HepG2 (cell line): ENCODE measurements around the gene NKIRAS1. TPM values are rescaled to one million over a fixed set of nuclear protein-coding genes. Genes with fewer than 3 reads are reported as not detected.
A peak's percentile ranks its signal among the peaks of the same experiment; 100 is the strongest.

Source experiments
- ATAC-seq: fragments of 200-7000 bp; cut with Tn5 transposase; 3 replicates; pipeline ENCODE4 v1.9.1; 2020; ENCODE audit warnings: mild to moderate bottlenecking, moderate library complexity
- BruUV-seq: library from RNA; stranded (reverse); fragments of 400-500 nt; replicated peaks from 2 replicates; lab custom pipeline; 2021; lab: Mats Ljungman, UMichigan
- CTCF ChIA-PET: fragments of 300-600 bp; formaldehyde crosslinking; extraction: SDS; loops from one replicate; lab custom pipeline; 2021; ENCODE audit warnings: low total read pairs, inconsistent platforms, low intra/inter-chr PET ratio; lab: Yijun Ruan, JAX
- POLR2A ChIA-PET: fragments of 350-600 bp; sonication (Branson Sonifier 250); formaldehyde crosslinking; loops from one replicate; lab custom pipeline; 2020; ENCODE audit warnings: antibody characterized with exemption, inconsistent platforms; lab: Yijun Ruan, JAX
- DNase-seq: peaks from one replicate; pipeline ENCODE4 v3.0.0-alpha.2; 2015; ENCODE audit warnings: low spot score
- FAIRE-seq: peaks from 3 replicates; lab custom pipeline; 2011; peaks lifted over from hg19 to GRCh38; lab: Jason Lieb, UNC
- H2AFZ ChIP-seq: one replicate; pipeline ENCODE4 v1.6.1; 2011; ENCODE audit warnings: low read length, inconsistent platforms
- H3K27ac ChIP-seq: fragments of 300-600 bp; 3 replicates; pipeline ENCODE4 v1.8.0; 2011; ENCODE audit warnings: mixed run types, mild to moderate bottlenecking, mixed read lengths, low read length, inconsistent platforms; ENCODE audit not compliant: insufficient read depth; ENCODE audit errors: extremely low read length
- H3K27me3 ChIP-seq, 2 experiments: fragments of 200-600 bp in 1 of 2; 2 replicates in 1 of 2; 3 replicates in 1 of 2; pipeline versions ENCODE4 v1.6.0 to v1.8.0; 2011; ENCODE audit warnings: low read length in 2 of 2, mild to moderate bottlenecking in 2 of 2, moderate library complexity in 2 of 2, inconsistent platforms in 1 of 2; ENCODE audit not compliant: insufficient read depth in 2 of 2, control insufficient read depth in 1 of 2
- H3K36me3 ChIP-seq, 2 experiments: fragments of 200-600 bp in 1 of 2; replicated peaks in 1 of 2; 2 replicates in 1 of 2; 3 replicates in 1 of 2; pipeline versions ENCODE4 v1.5.1 to v1.8.0; 2011; ENCODE audit warnings: low read length in 2 of 2, inconsistent platforms in 1 of 2; ENCODE audit not compliant: insufficient read depth in 2 of 2, control insufficient read depth in 1 of 2
- H3K4me1 ChIP-seq: 2 replicates; pipeline ENCODE4 v1.5.1; 2012; ENCODE audit warnings: low read length, inconsistent platforms; ENCODE audit not compliant: insufficient read depth
- H3K4me2 ChIP-seq: 2 replicates; pipeline ENCODE4 v1.6.0; 2011; ENCODE audit warnings: low read depth, low read length, inconsistent platforms
- H3K4me3 ChIP-seq, 3 experiments: fragments of 200-600 bp in 1 of 3; sonication (generic), shearing (Covaris generic) in 1 of 3; replicated peaks in 1 of 3; 2 replicates each; pipeline ENCODE4 v1.5.1; 2011 to 2016; ENCODE audit warnings: low read length in 3 of 3, inconsistent platforms in 2 of 3, low read depth in 2 of 3, mild to moderate bottlenecking in 2 of 3, control low read depth in 1 of 3, mixed read lengths in 1 of 3; ENCODE audit not compliant: insufficient read depth in 1 of 3
- H3K79me2 ChIP-seq: one replicate; pipeline ENCODE4 v1.6.1; 2011; ENCODE audit warnings: low read length, inconsistent platforms; ENCODE audit not compliant: insufficient read depth
- H3K9ac ChIP-seq: 2 replicates; pipeline ENCODE4 v1.6.0; 2011; ENCODE audit warnings: mild to moderate bottlenecking, low read depth, low read length, inconsistent platforms; ENCODE audit not compliant: insufficient read depth
- H3K9me3 ChIP-seq: 2 replicates; pipeline ENCODE4 v1.5.1; 2012; ENCODE audit warnings: mild to moderate bottlenecking, low read length
- H4K20me1 ChIP-seq: 2 replicates; pipeline ENCODE4 v1.6.0; 2011; ENCODE audit warnings: inconsistent platforms, mild to moderate bottlenecking, low read length, moderate library complexity; ENCODE audit not compliant: insufficient read depth
- AGO2 ChIP-seq: fragments of 200-400 bp; formaldehyde crosslinking; optimal IDR thresholded peaks from 2 replicates; pipeline ENCODE3; 2017; ENCODE audit warnings: mild to moderate bottlenecking, low read depth, low read length, moderate library complexity
- BATF2 ChIP-seq: sonication (generic); formaldehyde crosslinking; IDR thresholded peaks from 2 replicates; pipeline ENCODE4 v1.8.0; 2022; ENCODE audit warnings: mild to moderate bottlenecking, missing genetic modification reagents, moderate library complexity
- ESRRA ChIP-seq: sonication (generic); formaldehyde crosslinking; IDR thresholded peaks from 2 replicates; pipeline ENCODE4 v1.5.1; 2020; ENCODE audit warnings: mild to moderate bottlenecking, low read depth, missing genetic modification reagents
- FOSL1 ChIP-seq: sonication (generic); formaldehyde crosslinking; IDR thresholded peaks from 2 replicates; pipeline ENCODE4 v1.9.0; 2021; ENCODE audit warnings: missing genetic modification reagents, borderline replicate concordance
- HNF4G ChIP-seq, 2 experiments: sonication (generic) in 1 of 2; formaldehyde crosslinking in 1 of 2; IDR thresholded peaks; 2 replicates each; pipeline versions ENCODE4 v1.4.0 to v1.6.1; 2011 to 2020; ENCODE audit warnings: borderline replicate concordance in 2 of 2, low read depth in 2 of 2, mild to moderate bottlenecking in 2 of 2, low read length in 1 of 2, missing genetic modification reagents in 1 of 2, moderate library complexity in 1 of 2
- IKZF1 ChIP-seq: fragments of 450-650 bp; IDR thresholded peaks from 2 replicates; pipeline ENCODE4 v1.7.1; 2016
- JDP2 ChIP-seq: sonication (generic); formaldehyde crosslinking; IDR thresholded peaks from 2 replicates; pipeline ENCODE4 v1.8.1; 2022; ENCODE audit warnings: missing genetic modification reagents, borderline replicate concordance
- MBD4 ChIP-seq: IDR thresholded peaks from 2 replicates; pipeline ENCODE4 v1.6.1; 2012; ENCODE audit warnings: low read length, inconsistent platforms, borderline replicate concordance
- NONO ChIP-seq, 2 experiments: fragments of 450-650 bp in 1 of 2; sonication (generic) in 1 of 2; formaldehyde crosslinking in 1 of 2; IDR thresholded peaks in 1 of 2; conservative IDR thresholded peaks in 1 of 2; 2 replicates each; pipeline versions ENCODE4 v1.6.1 to v1.8.0; 2017 to 2022; ENCODE audit warnings: mild to moderate bottlenecking in 1 of 2, missing genetic modification reagents in 1 of 2, moderate library complexity in 1 of 2
- PAF1 ChIP-seq: IDR thresholded peaks from 2 replicates; pipeline ENCODE4 v1.6.1; 2016; ENCODE audit warnings: missing genetic modification reagents, missing compliant biosample characterization
- PREB ChIP-seq: sonication (generic); formaldehyde crosslinking; IDR thresholded peaks from 2 replicates; pipeline ENCODE4 v1.4.0; 2020; ENCODE audit warnings: missing genetic modification reagents
- RBAK ChIP-seq: sonication (generic); formaldehyde crosslinking; IDR thresholded peaks from 2 replicates; pipeline ENCODE4 v1.5.1; 2020; ENCODE audit warnings: mild to moderate bottlenecking, missing genetic modification reagents
- RBFOX2 ChIP-seq: fragments of 200-400 bp; formaldehyde crosslinking; IDR thresholded peaks from 2 replicates; pipeline ENCODE4 v1.6.1; 2017; ENCODE audit warnings: low read depth, mild to moderate bottlenecking, low read length
- SIX4 ChIP-seq: sonication (generic); formaldehyde crosslinking; IDR thresholded peaks from 2 replicates; pipeline ENCODE4 v1.4.0; 2020; ENCODE audit warnings: missing genetic modification reagents
- SSRP1 ChIP-seq: IDR thresholded peaks from 2 replicates; pipeline ENCODE4 v1.6.1; 2016; ENCODE audit warnings: control low read depth
- SUZ12 ChIP-seq: fragments of 150-350 bp; IDR thresholded peaks from 2 replicates; pipeline ENCODE4 v1.6.1; 2014; ENCODE audit warnings: low read depth, low read length
- TCF12 ChIP-seq, 2 experiments: fragments of 450-650 bp in 1 of 2; sonication (generic) in 1 of 2; formaldehyde crosslinking in 1 of 2; IDR thresholded peaks; 2 replicates each; pipeline versions ENCODE4 v1.6.1 to v1.8.0; 2017 to 2022; ENCODE audit warnings: antibody characterized with exemption in 1 of 2, mild to moderate bottlenecking in 1 of 2, missing genetic modification reagents in 1 of 2, moderate library complexity in 1 of 2
- ZNF749 ChIP-seq: sonication (generic); formaldehyde crosslinking; IDR thresholded peaks from 2 replicates; pipeline ENCODE4 v1.8.0; 2022; ENCODE audit warnings: mild to moderate bottlenecking, missing genetic modification reagents, moderate library complexity, borderline replicate concordance
- ZNF800 ChIP-seq: sonication (generic); formaldehyde crosslinking; IDR thresholded peaks from 2 replicates; pipeline ENCODE4 v1.4.0; 2020; ENCODE audit warnings: missing genetic modification reagents
- ZNF883 ChIP-seq: sonication (generic); formaldehyde crosslinking; IDR thresholded peaks from 2 replicates; pipeline ENCODE4 v1.5.1; 2020; ENCODE audit warnings: mild to moderate bottlenecking, missing genetic modification reagents; ENCODE audit errors: not compliant biosample characterization
- WGBS: methylation state at CpG from one replicate; pipeline ENCODE4 v1.1.6; 2017; ENCODE audit warnings: low lambda C conversion rate; 5-methylcytosine and 5-hydroxymethylcytosine counted together
- in situ Hi-C: cut with HindIII; loops from 2 replicates; pipeline ENCODE4 v1.10.0; 2017; ENCODE audit warnings: low pct_unique_long_range_greater_than_20kb; ENCODE audit not compliant: extremely low pct_ligation_motif_present
- intact Hi-C: fragments of 100-400 bp; cut with micrococcal nuclease; formaldehyde crosslinking; loops from one replicate; pipeline ENCODE4 v1.10.0; 2022; ENCODE audit not compliant: unreplicated experiment
- polyA plus RNA-seq, 8 experiments: library from polyadenylated mRNA; depleted of rRNA in 3 of 8; stranded (reverse) in 7 of 8; unstranded in 1 of 8; fragments of >200 nt; fragmentation: Illumina TruSeq in 4 of 8; extraction: Trizol in 4 of 8; gene quantifications; 2 replicates each; pipeline versions ENCODE4 v1.2.1 to v1.2.3, GENCODE V29; 2011 to 2016; ENCODE audit warnings: low read depth in 4 of 8, missing spikeins in 1 of 8, mixed read lengths in 1 of 8; ENCODE audit not compliant: insufficient read depth in 1 of 8
- total RNA-seq, 5 experiments: library from RNA; depleted of rRNA; stranded (reverse); fragments of >200 nt; fragmentation: Illumina TruSeq; extraction: Trizol; gene quantifications; 2 replicates each; pipeline ENCODE4 v1.2.3, GENCODE V29; 2016; ENCODE audit warnings: low read depth in 1 of 5

The NKIRAS1 gene
- total and polyA plus RNA-seq, 2 of the 13 experiments (the other 11 are each of a cell fraction or from before 2014, with no cell fraction given) = 4.3 to 8.0 TPM

- TF ChIP-seq FOSL1 (CRISPR knock-in tag) = no peak
- TF ChIP-seq RBFOX2 = peak; percentile 80
- TF ChIP-seq MBD4 = peak; percentile 64; the same call in 1 of the 2 replicates
- TF ChIP-seq PAF1 (CRISPR knock-in tag) = peak; percentile 80; the same call in 1 of the 2 replicates
- peak; percentile 57 for TF ChIP-seq AGO2
- TF ChIP-seq JDP2 (CRISPR knock-in tag) = no peak
- TF ChIP-seq SSRP1 = peak; percentile 61; the same call in 1 of the 2 replicates
- TF ChIP-seq NONO (IDR thresholded peaks at IDR 0.05) = no peak
- no peak for TF ChIP-seq NONO (CRISPR knock-in tag; conservative IDR thresholded peaks at IDR 0.05)
- no peak for TF ChIP-seq RBAK (CRISPR knock-in tag)
- no peak for TF ChIP-seq ESRRA (CRISPR knock-in tag)
- TF ChIP-seq, all 625 proteins: peak for 9
Observed at GRCh38 chr3:23920151-23920655, 3.4 kb upstream of the NKIRAS1 start (continued).

GRCh38 chr3:23919628-23920027, 2.8 kb upstream of the NKIRAS1 start:
- WGBS = 100% methylated on average over 2 of the region's 2 CpGs
- H3K4me1 ChIP-seq = peaks cover 42% of the 10 kb centered on the region
- H3K4me2 ChIP-seq = peak overlapping the region; percentile 18; the same call in 1 of the 2 replicates
- H3K79me2 ChIP-seq = peaks cover 39% of the 10 kb centered on the region
- POLR2A ChIA-PET = interaction anchor here (3.6 to 3.8 kb wide), 2 partner anchors 7 to 27 kb away, joined by 43 to 72 read pairs; no protein-coding TSS in a partner anchor
- H3K36me3 ChIP-seq = peaks cover 4 to 9% of the 10 kb centered on the region in 2 experiments; a peak in 4 of 5 replicates
- peaks cover 27% of the 10 kb centered on the region for H4K20me1 ChIP-seq
- ATAC-seq = no peak
- H3K9me3 ChIP-seq = no peaks in the 10 kb centered on the region
- H3K4me3 ChIP-seq = no peak overlapping the region
- no peak for FAIRE-seq
- BruUV-seq = no TSS peak
- in situ Hi-C loops (no loop called here), intact Hi-C loops (no loop called here)
- H3K27ac ChIP-seq = no peak overlapping the region
- no peak overlapping the region for H3K9ac ChIP-seq
- CTCF ChIA-PET = no interaction called here
- DNase-seq = no peak
- H2AFZ ChIP-seq = no peak overlapping the region
- no peaks in the 10 kb centered on the region; a peak in 1 of 5 replicates for H3K27me3 ChIP-seq
- TF ChIP-seq PREB = no peak
- TF ChIP-seq IKZF1 = no peak
- no peak for TF ChIP-seq SIX4
- TF ChIP-seq TCF12 (IDR thresholded peaks at IDR 0.05) = no peak
- TF ChIP-seq TCF12 (CRISPR knock-in tag; IDR thresholded peaks at IDR 0.05) = no peak
- no peak for TF ChIP-seq ZNF800
- no peak for TF ChIP-seq ZNF883 (CRISPR knock-in tag)
- no peak for TF ChIP-seq ZNF749 (CRISPR knock-in tag)
- no peak for TF ChIP-seq SUZ12
- no peak for TF ChIP-seq BATF2 (CRISPR knock-in tag)
- no peak for TF ChIP-seq HNF4G (IDR thresholded peaks at IDR 0.05; ENCODE audit: borderline replicate concordance, low read depth, low read length)
- no peak for TF ChIP-seq HNF4G (CRISPR knock-in tag; IDR thresholded peaks at IDR 0.05; ENCODE audit: borderline replicate concordance, low read depth)
